DND-41 (cell line): ENCODE data around the gene PITPNM2.

ENCODE experiments used
- ATAC-seq: fragments of 200-7000 bp; cut with Tn5 transposase; 3 replicates; pipeline ENCODE4 v1.9.1; 2021; ENCODE audit warnings: low read depth; ENCODE audit not compliant: insufficient read depth
- DNase-seq: peaks from one replicate; pipeline ENCODE4 v3.0.0-alpha.2; 2020
- H2AFZ ChIP-seq: 2 replicates; pipeline ENCODE4 v1.6.0; 2012; ENCODE audit warnings: low read depth, low read length
- H3K27ac ChIP-seq: 2 replicates; pipeline ENCODE4 v1.5.1; 2012; ENCODE audit warnings: low read length, inconsistent platforms
- H3K27me3 ChIP-seq: fragments of 200-600 bp; sonication (generic); 2 replicates; pipeline ENCODE4 v1.6.0; 2012; ENCODE audit warnings: low read length, mild to moderate bottlenecking, inconsistent platforms; ENCODE audit not compliant: insufficient read depth, poor library complexity
- H3K36me3 ChIP-seq: 2 replicates; pipeline ENCODE4 v1.5.1; 2012; ENCODE audit warnings: low read length, inconsistent platforms; ENCODE audit not compliant: insufficient read depth
- H3K4me1 ChIP-seq: 2 replicates; pipeline ENCODE4 v1.5.1; 2012; ENCODE audit warnings: mild to moderate bottlenecking, low read length; ENCODE audit not compliant: insufficient read depth
- H3K4me2 ChIP-seq: 2 replicates; pipeline ENCODE4 v1.6.0; 2012; ENCODE audit warnings: mild to moderate bottlenecking, moderate library complexity, low read length, inconsistent platforms; ENCODE audit not compliant: insufficient read depth
- H3K4me3 ChIP-seq, 2 experiments: fragments of 200-600 bp in 1 of 2; shearing (Covaris generic) in 1 of 2; 2 replicates each; pipeline ENCODE4 v1.5.1; 2012 to 2016; ENCODE audit warnings: inconsistent platforms in 2 of 2, low read length in 2 of 2, mild to moderate bottlenecking in 2 of 2, low read depth in 1 of 2, moderate library complexity in 1 of 2
- H3K79me2 ChIP-seq: 2 replicates; pipeline ENCODE4 v1.6.0; 2012; ENCODE audit warnings: low read length, inconsistent platforms; ENCODE audit not compliant: insufficient read depth
- H3K9ac ChIP-seq: 2 replicates; pipeline ENCODE4 v1.6.0; 2012; ENCODE audit warnings: low read depth, mild to moderate bottlenecking, inconsistent platforms, low read length, moderate library complexity
- H3K9me3 ChIP-seq: 2 replicates; pipeline ENCODE4 v1.5.1; 2012; ENCODE audit warnings: low read length, moderate library complexity, mild to moderate bottlenecking, inconsistent platforms; ENCODE audit not compliant: insufficient read depth, severe bottlenecking
- H4K20me1 ChIP-seq: 2 replicates; pipeline ENCODE4 v1.6.0; 2012; ENCODE audit warnings: low read length; ENCODE audit not compliant: insufficient read depth
- EZH2 ChIP-seq: IDR thresholded peaks from 3 replicates; pipeline ENCODE4 v1.6.1; 2012; ENCODE audit warnings: borderline replicate concordance, low read depth, mild to moderate bottlenecking, moderate library complexity, low read length, inconsistent platforms; ENCODE audit not compliant: severe bottlenecking
- TF ChIP-seq, protein P1 (sequence below): IDR thresholded peaks from 2 replicates; pipeline ENCODE4 v1.5.1; 2012; ENCODE audit warnings: borderline replicate concordance, low read length, moderate library complexity, mild to moderate bottlenecking; ENCODE audit not compliant: poor library complexity, severe bottlenecking; ENCODE audit errors: extremely low read depth

The PITPNM2 gene

GRCh38 chr12:123111498-123112165 is 39.3 kb downstream of the PITPNM2 start:
- H3K36me3 ChIP-seq = no peaks in the 10 kb centered on the region
- no peaks in the 10 kb centered on the region for H3K9me3 ChIP-seq
- no peak for DNase-seq
- no peak overlapping the region for H3K4me3 ChIP-seq
- no peak overlapping the region for H3K9ac ChIP-seq
- ATAC-seq = no peak
- H3K4me1 ChIP-seq = no peaks in the 10 kb centered on the region
- no peaks in the 10 kb centered on the region for H3K79me2 ChIP-seq
- H2AFZ ChIP-seq = no peak overlapping the region
- no peak overlapping the region for H3K4me2 ChIP-seq
- TF ChIP-seq, protein P1, sequence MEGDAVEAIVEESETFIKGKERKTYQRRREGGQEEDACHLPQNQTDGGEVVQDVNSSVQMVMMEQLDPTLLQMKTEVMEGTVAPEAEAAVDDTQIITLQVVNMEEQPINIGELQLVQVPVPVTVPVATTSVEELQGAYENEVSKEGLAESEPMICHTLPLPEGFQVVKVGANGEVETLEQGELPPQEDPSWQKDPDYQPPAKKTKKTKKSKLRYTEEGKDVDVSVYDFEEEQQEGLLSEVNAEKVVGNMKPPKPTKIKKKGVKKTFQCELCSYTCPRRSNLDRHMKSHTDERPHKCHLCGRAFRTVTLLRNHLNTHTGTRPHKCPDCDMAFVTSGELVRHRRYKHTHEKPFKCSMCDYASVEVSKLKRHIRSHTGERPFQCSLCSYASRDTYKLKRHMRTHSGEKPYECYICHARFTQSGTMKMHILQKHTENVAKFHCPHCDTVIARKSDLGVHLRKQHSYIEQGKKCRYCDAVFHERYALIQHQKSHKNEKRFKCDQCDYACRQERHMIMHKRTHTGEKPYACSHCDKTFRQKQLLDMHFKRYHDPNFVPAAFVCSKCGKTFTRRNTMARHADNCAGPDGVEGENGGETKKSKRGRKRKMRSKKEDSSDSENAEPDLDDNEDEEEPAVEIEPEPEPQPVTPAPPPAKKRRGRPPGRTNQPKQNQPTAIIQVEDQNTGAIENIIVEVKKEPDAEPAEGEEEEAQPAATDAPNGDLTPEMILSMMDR = no peak
- no peak for TF ChIP-seq EZH2
- no peak overlapping the region for H3K27ac ChIP-seq
- peaks cover 6% of the 10 kb centered on the region for H3K27me3 ChIP-seq
- peaks cover under 1% of the 10 kb centered on the region; the same call in 1 of the 2 replicates for H4K20me1 ChIP-seq

- Histone ChIP-seq H2AFZ (no peak overlapping the region), H3K27ac (no peak overlapping the region), H3K9ac (no peak overlapping the region), H4K20me1 (no peaks in the 10 kb centered on the region), H3K4me1 (no peaks in the 10 kb centered on the region), H3K4me2 (no peak overlapping the region), H3K36me3 (no peaks in the 10 kb centered on the region), H3K9me3 (no peaks in the 10 kb centered on the region), H3K79me2 (no peaks in the 10 kb centered on the region), H3K27me3 (peaks cover under 1% of the 10 kb centered on the region), H3K4me3 (no peak overlapping the region)
- TF ChIP-seq EZH2 = no peak
- TF ChIP-seq, protein P1 = no peak
- ATAC-seq (no peak), DNase-seq (no peak)
These were observed 41.5 kb downstream of the PITPNM2 start for GRCh38 chr12:123109319-123109772.

- H3K4me1 ChIP-seq = no peaks in the 10 kb centered on the region
These were observed 42.2 kb downstream of the PITPNM2 start for GRCh38 chr12:123108682-123109066.

More at GRCh38 chr12:123108682-123109066, 42.2 kb downstream of the PITPNM2 start:
- Histone ChIP-seq H3K27ac (no peak overlapping the region), H3K79me2 (no peaks in the 10 kb centered on the region), H3K4me3 (no peak overlapping the region), H3K9ac (no peak overlapping the region), H3K36me3 (no peaks in the 10 kb centered on the region), H3K4me2 (no peak overlapping the region), H3K9me3 (no peaks in the 10 kb centered on the region), H3K27me3 (no peaks in the 10 kb centered on the region), H4K20me1 (no peaks in the 10 kb centered on the region), H2AFZ (no peak overlapping the region)
- TF ChIP-seq, protein P1 = no peak
- no peak for TF ChIP-seq EZH2
- ATAC-seq = no peak
- DNase-seq = no peak
